Prostate gland (tissue), 2 donors: ENCODE measurements around the gene ID3.

ENCODE experiments used
- CTCF ChIP-seq, 4 experiments: fragments of 200-600 bp in 2 of 4; fragments of 450-650 bp in 2 of 4; sonication (generic) in 2 of 4; IDR thresholded peaks; 1 replicate in 3 of 4; 2 replicates in 1 of 4; pipeline ENCODE4 v1.5.1; 2016 to 2019; ENCODE audit warnings: antibody characterized with exemption in 4 of 4, mild to moderate bottlenecking in 2 of 4, moderate library complexity in 2 of 4
- POLR2AphosphoS5 ChIP-seq: sonication (generic); formaldehyde crosslinking; IDR thresholded peaks from one replicate; pipeline ENCODE4 v1.6.1; 2017; ENCODE audit warnings: antibody characterized with exemption

DNA sequence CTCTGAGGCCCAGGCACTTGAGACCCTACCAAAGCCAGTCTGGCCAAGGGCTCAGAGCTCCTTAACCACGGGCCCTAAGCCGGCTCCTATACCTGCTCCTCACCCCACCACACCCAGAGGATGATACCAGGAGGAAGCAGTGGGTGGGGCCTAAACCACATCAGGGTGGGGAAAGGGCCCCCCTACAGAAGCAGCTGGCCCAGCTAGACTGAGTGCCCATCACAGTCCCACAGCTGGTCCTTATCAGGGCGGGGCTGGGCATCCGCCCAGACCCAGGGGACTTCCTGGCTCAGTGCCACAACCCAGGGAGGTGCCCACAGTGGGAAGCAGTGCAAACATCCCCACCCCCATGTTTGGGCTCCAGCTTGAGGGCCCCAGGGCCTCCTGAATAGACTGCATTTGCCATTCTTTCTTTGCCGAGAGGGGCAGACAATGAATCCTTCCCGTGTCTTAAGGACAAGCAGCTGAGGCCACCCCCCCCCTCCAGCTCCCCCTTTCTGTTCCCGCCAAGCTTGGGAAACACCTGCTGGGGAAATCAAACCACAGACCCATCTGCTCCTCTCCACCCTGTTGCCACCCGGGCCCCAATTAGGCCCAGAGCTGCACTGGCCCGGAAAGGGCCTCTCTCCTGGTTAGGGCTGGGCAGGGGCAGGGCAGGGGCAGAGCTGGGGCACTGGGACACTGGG, 34.4 kb downstream of the ID3 start:
- TF ChIP-seq CTCF (IDR thresholded peaks at IDR 0.05) (no peak), POLR2AphosphoS5 (no peak)
